Stimulated activated memory B cell treated with anti-CD40 and anti-IgM and Interleukin-4, amounts not matched to agents 10 μg/mL and 1 μg/mL and 100 μg/mL, for 72 hours (primary cell): Measurements from ENCODE around the gene SPCS3.
"Not testable (repeated sequence)": the region's sequence is repeated elsewhere in the genome, so short reads cannot be mapped to it uniquely, and the experiment has no call there.

ENCODE experiments used
- ATAC-seq: fragments of 150-1000 bp; cut with Tn5 transposase; 2 replicates; pipeline ENCODE4 v1.10.0; 2021
- H3K27ac Mint-ChIP-seq: one replicate; pipeline ENCODE4 v1.8.0; 2022; ENCODE audit warnings: mild to moderate bottlenecking, mixed read lengths
- H3K27me3 Mint-ChIP-seq: one replicate; pipeline ENCODE4 v1.8.0; 2022; ENCODE audit warnings: mixed read lengths
- H3K36me3 Mint-ChIP-seq: one replicate; pipeline ENCODE4 v1.8.0; 2022; ENCODE audit warnings: mixed read lengths
- H3K4me1 Mint-ChIP-seq: one replicate; pipeline ENCODE4 v1.8.0; 2022; ENCODE audit warnings: mixed read lengths
- H3K4me3 Mint-ChIP-seq: one replicate; pipeline ENCODE4 v1.8.0; 2022; ENCODE audit warnings: mild to moderate bottlenecking, moderate library complexity, mixed read lengths
- H3K9me3 Mint-ChIP-seq: one replicate; pipeline ENCODE4 v1.8.0; 2022; ENCODE audit warnings: mixed read lengths

Gene SPCS3

GRCh38 chr4:176293660-176294059, 26.1 kb upstream of the SPCS3 start:
- ATAC-seq = no peak
- Mint-ChIP-seq H3K9me3 (no peaks in the 10 kb centered on the region), H3K27ac (no peak overlapping the region), H3K36me3 (no peaks in the 10 kb centered on the region), H3K27me3 (no peaks in the 10 kb centered on the region), H3K4me1 (no peaks in the 10 kb centered on the region), H3K4me3 (no peak overlapping the region)

GRCh38 chr4:176295907-176296306, 23.9 kb upstream of the SPCS3 start:
- H3K9me3 Mint-ChIP-seq, H3K36me3 Mint-ChIP-seq, H3K27ac Mint-ChIP-seq, ATAC-seq, H3K4me3 Mint-ChIP-seq, H3K27me3 Mint-ChIP-seq, H3K4me1 Mint-ChIP-seq: not testable (repeated sequence)

- H3K9me3 Mint-ChIP-seq = no peaks in the 10 kb centered on the region
- no peak overlapping the region for H3K4me3 Mint-ChIP-seq
- H3K27ac Mint-ChIP-seq = no peak overlapping the region
- no peaks in the 10 kb centered on the region for H3K36me3 Mint-ChIP-seq
- H3K4me1 Mint-ChIP-seq = no peaks in the 10 kb centered on the region
- peaks cover 4% of the 10 kb centered on the region for H3K27me3 Mint-ChIP-seq
- no peak for ATAC-seq
These were observed 21.1 kb upstream of the SPCS3 start for GRCh38 chr4:176298664-176299063.

- ATAC-seq = no peak
- Mint-ChIP-seq H3K27ac (no peak overlapping the region), H3K4me1 (no peaks in the 10 kb centered on the region), H3K9me3 (no peaks in the 10 kb centered on the region), H3K4me3 (no peak overlapping the region), H3K27me3 (peaks cover 16% of the 10 kb centered on the region), H3K36me3 (no peaks in the 10 kb centered on the region)
These were observed 19.7 kb upstream of the SPCS3 start for GRCh38 chr4:176300036-176300435.

GRCh38 chr4:176300565-176300964, 19.2 kb upstream of the SPCS3 start:
- H3K36me3 Mint-ChIP-seq = no peaks in the 10 kb centered on the region
- no peak overlapping the region for H3K27ac Mint-ChIP-seq
- H3K9me3 Mint-ChIP-seq = no peaks in the 10 kb centered on the region
- H3K4me3 Mint-ChIP-seq = no peak overlapping the region
- H3K27me3 Mint-ChIP-seq = peaks cover 20% of the 10 kb centered on the region
- no peaks in the 10 kb centered on the region for H3K4me1 Mint-ChIP-seq
- ATAC-seq = no peak

- ATAC-seq = no peak
These were observed 17.2 kb upstream of the SPCS3 start for GRCh38 chr4:176302283-176303275.

GRCh38 chr4:176303938-176304337, 15.8 kb upstream of the SPCS3 start:
- peaks cover 28% of the 10 kb centered on the region for H3K27me3 Mint-ChIP-seq
- H3K4me1 Mint-ChIP-seq = peaks cover 5% of the 10 kb centered on the region
- ATAC-seq = no peak
- H3K36me3 Mint-ChIP-seq = no peaks in the 10 kb centered on the region
- H3K9me3 Mint-ChIP-seq = no peaks in the 10 kb centered on the region
- H3K4me3 Mint-ChIP-seq = no peak overlapping the region
- no peak overlapping the region for H3K27ac Mint-ChIP-seq

More at GRCh38 chr4:176302283-176303275, 17.2 kb upstream of the SPCS3 start:
- no peaks in the 10 kb centered on the region for H3K4me1 Mint-ChIP-seq
- peaks cover 25% of the 10 kb centered on the region for H3K27me3 Mint-ChIP-seq
- no peak overlapping the region for H3K27ac Mint-ChIP-seq
- no peaks in the 10 kb centered on the region for H3K9me3 Mint-ChIP-seq
- H3K36me3 Mint-ChIP-seq = no peaks in the 10 kb centered on the region
- no peak overlapping the region for H3K4me3 Mint-ChIP-seq

GRCh38 chr4:176306837-176307665, 12.7 kb upstream of the SPCS3 start:
- H3K27me3 Mint-ChIP-seq = peaks cover 28% of the 10 kb centered on the region
- no peak overlapping the region for H3K4me3 Mint-ChIP-seq
- H3K36me3 Mint-ChIP-seq = no peaks in the 10 kb centered on the region
- H3K9me3 Mint-ChIP-seq = no peaks in the 10 kb centered on the region
- H3K4me1 Mint-ChIP-seq = peaks cover 9% of the 10 kb centered on the region
- H3K27ac Mint-ChIP-seq = no peak overlapping the region
- ATAC-seq = no peak

- Mint-ChIP-seq H3K27ac (no peak overlapping the region), H3K4me3 (no peak overlapping the region), H3K9me3 (no peaks in the 10 kb centered on the region), H3K27me3 (peaks cover 28% of the 10 kb centered on the region), H3K36me3 (no peaks in the 10 kb centered on the region), H3K4me1 (peaks cover 9% of the 10 kb centered on the region)
- no peak for ATAC-seq
These were observed 12.2 kb upstream of the SPCS3 start for GRCh38 chr4:176307666-176307930.

GRCh38 chr4:176308441-176308840, 11.3 kb upstream of the SPCS3 start:
- Mint-ChIP-seq H3K27me3 (peaks cover 27% of the 10 kb centered on the region), H3K4me1 (peaks cover 9% of the 10 kb centered on the region), H3K27ac (no peak overlapping the region), H3K4me3 (no peak overlapping the region), H3K36me3 (no peaks in the 10 kb centered on the region), H3K9me3 (no peaks in the 10 kb centered on the region)
- no peak for ATAC-seq

GRCh38 chr4:176309046-176309445, 10.7 kb upstream of the SPCS3 start:
- peaks cover 9% of the 10 kb centered on the region for H3K4me1 Mint-ChIP-seq
- H3K27ac Mint-ChIP-seq = no peak overlapping the region
- no peak overlapping the region for H3K4me3 Mint-ChIP-seq
- H3K27me3 Mint-ChIP-seq = peaks cover 21% of the 10 kb centered on the region
- H3K36me3 Mint-ChIP-seq = no peaks in the 10 kb centered on the region
- ATAC-seq = peak; percentile 69
- H3K9me3 Mint-ChIP-seq = no peaks in the 10 kb centered on the region

- ATAC-seq = no peak
- Mint-ChIP-seq H3K9me3 (no peaks in the 10 kb centered on the region), H3K36me3 (no peaks in the 10 kb centered on the region), H3K4me3 (no peak overlapping the region), H3K27me3 (peaks cover 15% of the 10 kb centered on the region), H3K27ac (no peak overlapping the region), H3K4me1 (peaks cover 9% of the 10 kb centered on the region)
These were observed 10.0 kb upstream of the SPCS3 start for GRCh38 chr4:176309772-176310171.

GRCh38 chr4:176313596-176314336, 6.0 kb upstream of the SPCS3 start:
- H3K4me1 Mint-ChIP-seq = peaks cover 6% of the 10 kb centered on the region
- H3K27me3 Mint-ChIP-seq = no peaks in the 10 kb centered on the region
- no peak overlapping the region for H3K27ac Mint-ChIP-seq
- no peak overlapping the region for H3K4me3 Mint-ChIP-seq
- no peaks in the 10 kb centered on the region for H3K36me3 Mint-ChIP-seq
- H3K9me3 Mint-ChIP-seq = no peaks in the 10 kb centered on the region
- no peak for ATAC-seq

GRCh38 chr4:176319151-176319703, 539 bp upstream of the SPCS3 start:
- no peaks in the 10 kb centered on the region for H3K36me3 Mint-ChIP-seq
- H3K4me3 Mint-ChIP-seq = peak overlapping the region; percentile 82
- H3K27me3 Mint-ChIP-seq = no peaks in the 10 kb centered on the region
- H3K9me3 Mint-ChIP-seq = no peaks in the 10 kb centered on the region
- H3K27ac Mint-ChIP-seq = peak overlapping the region; percentile 97
- no peak for ATAC-seq
- peaks cover 33% of the 10 kb centered on the region for H3K4me1 Mint-ChIP-seq
